SK-N-SH (cell line): ENCODE data around the gene COL4A2. TPM values are rescaled to one million over a fixed set of nuclear protein-coding genes. Genes with fewer than 3 reads are reported as not detected.

ENCODE experiments used
- CTCF ChIA-PET: fragments of 300-600, 350-600 bp; formaldehyde crosslinking; extraction: SDS; loops from one replicate; lab custom pipeline; 2021; lab: Yijun Ruan, JAX
- POLR2A ChIA-PET: fragments of 350-600 bp; sonication (Branson Sonifier 250); formaldehyde crosslinking; extraction: SDS; loops from one replicate; lab custom pipeline; 2020; ENCODE audit warnings: antibody characterized with exemption, inconsistent platforms; lab: Yijun Ruan, JAX
- DNase-seq: peaks from one replicate; pipeline ENCODE4 v3.0.0; 2012
- H2AFZ ChIP-seq: fragments of 200-600 bp; sonication (generic); 2 replicates; pipeline ENCODE4 v1.8.1; 2016; ENCODE audit warnings: antibody characterized with exemption, mild to moderate bottlenecking, low read depth
- H3F3A ChIP-seq: fragments of 200-600 bp; sonication (generic); replicated peaks from 2 replicates; pipeline ENCODE3; 2016; ENCODE audit warnings: antibody characterized with exemption, mild to moderate bottlenecking; ENCODE audit not compliant: insufficient read depth
- H3K27ac ChIP-seq, 2 experiments: fragments of 200-500 bp in 1 of 2; fragments of 200-600 bp in 1 of 2; sonication (Bioruptor generic) in 1 of 2; sonication (generic), shearing (Covaris generic) in 1 of 2; 2 replicates each; pipeline versions ENCODE4 v1.5.1 to v1.6.1; 2014 to 2016; ENCODE audit warnings: low read depth in 2 of 2, inconsistent platforms in 1 of 2, low read length in 1 of 2, mild to moderate bottlenecking in 1 of 2, mixed read lengths in 1 of 2
- H3K27me3 ChIP-seq: fragments of 200-600 bp; sonication (generic), shearing (Covaris generic); 2 replicates; pipeline ENCODE4 v1.6.1; 2016; ENCODE audit warnings: mixed run types; ENCODE audit not compliant: insufficient read depth
- H3K36me3 ChIP-seq, 2 experiments: fragments of 200-500 bp in 1 of 2; fragments of 200-600 bp in 1 of 2; sonication (Bioruptor generic) in 1 of 2; sonication (generic) in 1 of 2; replicated peaks in 1 of 2; 2 replicates each; pipeline versions ENCODE3 to v1.5.1; 2014 to 2016; ENCODE audit warnings: low read length in 1 of 2, mild to moderate bottlenecking in 1 of 2; ENCODE audit not compliant: insufficient read depth in 2 of 2, control insufficient read depth in 1 of 2
- H3K4me1 ChIP-seq, 2 experiments: fragments of 200-500 bp in 1 of 2; fragments of 200-600 bp in 1 of 2; sonication (Bioruptor generic) in 1 of 2; sonication (generic), shearing (Covaris generic) in 1 of 2; 2 replicates each; pipeline versions ENCODE4 v1.5.1 to v1.6.1; 2014 to 2016; ENCODE audit warnings: low read depth in 1 of 2, low read length in 1 of 2, mixed run types in 1 of 2; ENCODE audit not compliant: insufficient read depth in 2 of 2, control insufficient read depth in 1 of 2
- H3K4me2 ChIP-seq: fragments of 200-600 bp; sonication (generic), shearing (Covaris generic); 2 replicates; pipeline ENCODE4 v1.6.1; 2017; ENCODE audit warnings: mixed run types
- H3K4me3 ChIP-seq, 2 experiments: fragments of 200-500 bp in 1 of 2; fragments of 200-600 bp in 1 of 2; sonication (Bioruptor generic) in 1 of 2; sonication (generic), shearing (Covaris generic) in 1 of 2; 2 replicates each; pipeline versions ENCODE4 v1.5.1 to v1.8.1; 2014 to 2016; ENCODE audit warnings: low read depth in 2 of 2, inconsistent platforms in 1 of 2, low read length in 1 of 2, mild to moderate bottlenecking in 1 of 2, mixed read lengths in 1 of 2, moderate library complexity in 1 of 2
- H3K79me2 ChIP-seq: fragments of 200-600 bp; sonication (generic); 2 replicates; pipeline ENCODE4 v1.8.1; 2017; ENCODE audit warnings: mild to moderate bottlenecking; ENCODE audit not compliant: insufficient read depth
- H3K9ac ChIP-seq: fragments of 200-600 bp; sonication (generic); 2 replicates; pipeline ENCODE4 v1.6.1; 2017; ENCODE audit warnings: mixed run types
- H3K9me2 ChIP-seq: fragments of 200-600 bp; sonication (generic); 2 replicates; pipeline ENCODE4 v1.6.1; 2017; ENCODE audit warnings: mixed run types
- H3K9me3 ChIP-seq: fragments of 200-600 bp; sonication (generic); 2 replicates; pipeline ENCODE4 v1.6.1; 2017; ENCODE audit warnings: mixed run types, mild to moderate bottlenecking, moderate library complexity
- H4K20me1 ChIP-seq: fragments of 200-600 bp; sonication (generic); 2 replicates; pipeline ENCODE4 v1.6.1; 2017; ENCODE audit warnings: mild to moderate bottlenecking, mixed run types; ENCODE audit not compliant: insufficient read depth
- ELF1 ChIP-seq: IDR thresholded peaks from 2 replicates; pipeline ENCODE4 v1.4.0; 2012
- EP300 ChIP-seq, 2 experiments: IDR thresholded peaks; 2 replicates each; pipeline versions ENCODE4 v1.4.0 to v1.6.1; 2012; ENCODE audit warnings: borderline replicate concordance in 1 of 2, low read depth in 1 of 2, low read length in 1 of 2
- EZH2phosphoT487 ChIP-seq: fragments of 200-600 bp; sonication (generic); IDR thresholded peaks from 2 replicates; pipeline ENCODE4 v1.6.1; 2017; ENCODE audit warnings: low read depth, mixed run types, mild to moderate bottlenecking, antibody characterized with exemption, moderate library complexity, borderline replicate concordance
- IRF3 ChIP-seq: fragments of 150-350 bp; IDR thresholded peaks from 2 replicates; pipeline ENCODE4 v1.6.1; 2016; ENCODE audit warnings: mild to moderate bottlenecking, low read depth, low read length
- JUND ChIP-seq: IDR thresholded peaks from 2 replicates; pipeline ENCODE4 v1.4.0; 2012
- MXI1 ChIP-seq: IDR thresholded peaks from 2 replicates; pipeline ENCODE4 v1.6.1; 2012; ENCODE audit warnings: mild to moderate bottlenecking, low read depth, low read length, improper control_type of control experiment
- NFIC ChIP-seq: IDR thresholded peaks from 2 replicates; pipeline ENCODE4 v1.4.0; 2012; ENCODE audit warnings: borderline replicate concordance
- NRF1 ChIP-seq: IDR thresholded peaks from 2 replicates; pipeline ENCODE4 v1.6.1; 2012; ENCODE audit warnings: low read depth, mild to moderate bottlenecking, low read length
- POLR2AphosphoS5 ChIP-seq: IDR thresholded peaks from 2 replicates; pipeline ENCODE4 v1.6.1; 2012; ENCODE audit warnings: low read depth, low read length
- RFX5 ChIP-seq: IDR thresholded peaks from 2 replicates; pipeline ENCODE4 v1.6.1; 2012; ENCODE audit warnings: mild to moderate bottlenecking, improper control_type of control experiment, low read length
- SMC3 ChIP-seq: IDR thresholded peaks from 2 replicates; pipeline ENCODE4 v1.6.1; 2012; ENCODE audit warnings: low read depth, low read length, improper control_type of control experiment
- TAF1 ChIP-seq: IDR thresholded peaks from 2 replicates; pipeline ENCODE4 v1.6.1; 2012; ENCODE audit warnings: low read depth, mild to moderate bottlenecking, low read length, moderate library complexity, borderline replicate concordance
- TEAD4 ChIP-seq: IDR thresholded peaks from 2 replicates; pipeline ENCODE4 v1.4.0; 2012; ENCODE audit warnings: mild to moderate bottlenecking, borderline replicate concordance; ENCODE audit not compliant: insufficient read depth
- USF1 ChIP-seq: IDR thresholded peaks from 2 replicates; pipeline ENCODE4 v1.4.0; 2012; ENCODE audit warnings: low read depth, borderline replicate concordance
- WGBS: methylation state at CpG from one replicate; pipeline ENCODE4 v1.1.6; 2017; ENCODE audit warnings: low lambda C conversion rate; 5-methylcytosine and 5-hydroxymethylcytosine counted together
- polyA plus RNA-seq, 3 experiments: library from polyadenylated mRNA; depleted of rRNA; stranded (reverse); fragments of >200 nt; gene quantifications; 2 replicates each; pipeline ENCODE4 v1.2.3, GENCODE V29; 2012
- TF ChIP-seq, protein P1 (sequence below): IDR thresholded peaks from 2 replicates; pipeline ENCODE4 v1.6.1; 2012; ENCODE audit warnings: mild to moderate bottlenecking, low read depth, low read length, moderate library complexity
- TF ChIP-seq, protein P2 (sequence below): IDR thresholded peaks from 2 replicates; pipeline ENCODE4; 2012

The COL4A2 gene
- polyA plus RNA-seq, 1 of the 3 experiments (the other 2 are of a cell fraction): 137 TPM

DNA sequence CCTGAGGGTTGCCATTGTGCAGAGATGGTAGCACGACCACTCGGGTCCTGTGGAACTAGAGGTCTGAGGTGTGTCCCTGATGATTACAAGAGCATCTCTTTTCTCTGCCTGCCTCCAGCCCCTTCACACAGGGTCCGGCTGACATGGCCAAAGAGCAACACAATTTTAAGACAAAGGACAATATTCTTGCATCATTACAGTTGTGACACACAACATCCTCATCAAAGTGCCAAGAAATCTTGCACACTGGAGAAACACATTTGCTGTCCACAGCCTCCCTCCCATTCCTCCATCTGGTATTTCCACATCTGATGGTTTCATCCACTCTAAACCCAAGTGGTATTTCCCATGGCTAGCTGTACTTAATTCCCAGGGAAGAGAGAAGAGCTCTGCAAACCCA lies 12.9 kb upstream of the COL4A2 start:
- no peak overlapping the region for H2AFZ ChIP-seq
- 100% methylated on average over 3 of the region's 3 CpGs for WGBS
- H3K36me3 ChIP-seq: peaks cover 3 to 14% of the 10 kb centered on the region in 2 experiments
- no peaks in the 10 kb centered on the region for H3K9me3 ChIP-seq
- no peak overlapping the region for H3K9ac ChIP-seq
- peaks cover 98% of the 10 kb centered on the region for H3K79me2 ChIP-seq
- CTCF ChIA-PET: interaction anchor here (1.7 kb wide), 1 partner anchor 71 kb away, joined by 4 read pairs; no protein-coding TSS in a partner anchor
- TF ChIP-seq POLR2AphosphoS5: no peak
- no peak for TF ChIP-seq EP300 (IDR thresholded peaks at IDR 0.05; ENCODE audit: borderline replicate concordance in 1 of 2, low read depth in 1 of 2, low read length in 1 of 2)
- no peak for TF ChIP-seq IRF3
- no peak for TF ChIP-seq NRF1
- TF ChIP-seq TEAD4: no peak
- TF ChIP-seq ELF1: no peak
- no peak for TF ChIP-seq NFIC
- TF ChIP-seq, protein P1, sequence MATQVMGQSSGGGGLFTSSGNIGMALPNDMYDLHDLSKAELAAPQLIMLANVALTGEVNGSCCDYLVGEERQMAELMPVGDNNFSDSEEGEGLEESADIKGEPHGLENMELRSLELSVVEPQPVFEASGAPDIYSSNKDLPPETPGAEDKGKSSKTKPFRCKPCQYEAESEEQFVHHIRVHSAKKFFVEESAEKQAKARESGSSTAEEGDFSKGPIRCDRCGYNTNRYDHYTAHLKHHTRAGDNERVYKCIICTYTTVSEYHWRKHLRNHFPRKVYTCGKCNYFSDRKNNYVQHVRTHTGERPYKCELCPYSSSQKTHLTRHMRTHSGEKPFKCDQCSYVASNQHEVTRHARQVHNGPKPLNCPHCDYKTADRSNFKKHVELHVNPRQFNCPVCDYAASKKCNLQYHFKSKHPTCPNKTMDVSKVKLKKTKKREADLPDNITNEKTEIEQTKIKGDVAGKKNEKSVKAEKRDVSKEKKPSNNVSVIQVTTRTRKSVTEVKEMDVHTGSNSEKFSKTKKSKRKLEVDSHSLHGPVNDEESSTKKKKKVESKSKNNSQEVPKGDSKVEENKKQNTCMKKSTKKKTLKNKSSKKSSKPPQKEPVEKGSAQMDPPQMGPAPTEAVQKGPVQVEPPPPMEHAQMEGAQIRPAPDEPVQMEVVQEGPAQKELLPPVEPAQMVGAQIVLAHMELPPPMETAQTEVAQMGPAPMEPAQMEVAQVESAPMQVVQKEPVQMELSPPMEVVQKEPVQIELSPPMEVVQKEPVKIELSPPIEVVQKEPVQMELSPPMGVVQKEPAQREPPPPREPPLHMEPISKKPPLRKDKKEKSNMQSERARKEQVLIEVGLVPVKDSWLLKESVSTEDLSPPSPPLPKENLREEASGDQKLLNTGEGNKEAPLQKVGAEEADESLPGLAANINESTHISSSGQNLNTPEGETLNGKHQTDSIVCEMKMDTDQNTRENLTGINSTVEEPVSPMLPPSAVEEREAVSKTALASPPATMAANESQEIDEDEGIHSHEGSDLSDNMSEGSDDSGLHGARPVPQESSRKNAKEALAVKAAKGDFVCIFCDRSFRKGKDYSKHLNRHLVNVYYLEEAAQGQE: no peak
- no peak for TF ChIP-seq SMC3
- TF ChIP-seq, all 33 proteins: peak for 0
- no peak overlapping the region for H3K4me2 ChIP-seq
- POLR2A ChIA-PET: no interaction called here
- peaks cover 32% of the 10 kb centered on the region; the same call in 1 of the 2 replicates for H4K20me1 ChIP-seq
- no peak for DNase-seq
- H3F3A ChIP-seq: no peaks in the 10 kb centered on the region
- peaks cover 0 to 5% of the 10 kb centered on the region in 2 experiments; a peak in 2 of 4 replicates for H3K4me1 ChIP-seq
- no peaks in the 10 kb centered on the region for H3K27me3 ChIP-seq
- no peak overlapping the region for H3K4me3 ChIP-seq
- no peak overlapping the region for H3K27ac ChIP-seq
- H3K9me2 ChIP-seq: no peaks in the 10 kb centered on the region

- CTCF ChIA-PET: no interaction called here
- Histone ChIP-seq H4K20me1 (peaks cover 35% of the 10 kb centered on the region; the same call in 1 of the 2 replicates), H3K27me3 (no peaks in the 10 kb centered on the region), H3K4me3 (no peak overlapping the region), H3K4me2 (no peak overlapping the region), H3K9me2 (no peaks in the 10 kb centered on the region), H2AFZ (no peak overlapping the region), H3K36me3 (peaks cover 3 to 14% of the 10 kb centered on the region in 2 experiments), H3F3A (no peaks in the 10 kb centered on the region), H3K4me1 (peaks cover 0 to 9% of the 10 kb centered on the region in 2 experiments; a peak in 2 of 4 replicates), H3K79me2 (peaks cover 99% of the 10 kb centered on the region), H3K27ac (no peak overlapping the region), H3K9me3 (no peaks in the 10 kb centered on the region), H3K9ac (no peak overlapping the region)
- POLR2A ChIA-PET: no interaction called here
- DNase-seq: no peak
- TF ChIP-seq JUND (no peak), ELF1 (no peak), EZH2phosphoT487 (no peak), RFX5 (no peak), TEAD4 (no peak), USF1 (no peak), TAF1 (no peak), IRF3 (no peak), MXI1 (no peak)
- TF ChIP-seq, protein P2, sequence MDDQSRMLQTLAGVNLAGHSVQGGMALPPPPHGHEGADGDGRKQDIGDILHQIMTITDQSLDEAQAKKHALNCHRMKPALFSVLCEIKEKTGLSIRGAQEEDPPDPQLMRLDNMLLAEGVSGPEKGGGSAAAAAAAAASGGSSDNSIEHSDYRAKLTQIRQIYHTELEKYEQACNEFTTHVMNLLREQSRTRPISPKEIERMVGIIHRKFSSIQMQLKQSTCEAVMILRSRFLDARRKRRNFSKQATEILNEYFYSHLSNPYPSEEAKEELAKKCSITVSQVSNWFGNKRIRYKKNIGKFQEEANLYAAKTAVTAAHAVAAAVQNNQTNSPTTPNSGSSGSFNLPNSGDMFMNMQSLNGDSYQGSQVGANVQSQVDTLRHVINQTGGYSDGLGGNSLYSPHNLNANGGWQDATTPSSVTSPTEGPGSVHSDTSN: no peak
Measured at GRCh38 chr13:110294622-110295021, 12.5 kb upstream of the COL4A2 start.
